ENCODE measurements around the gene PCBP3.
"Not testable (repeated sequence)": the region's sequence is repeated elsewhere in the genome, so short reads cannot be mapped to it uniquely, and the experiment has no call there.

Gene PCBP3

GRCh38 chr21:45621435-45622331 lies 21.8 kb upstream of the PCBP3 start:
- not testable (repeated sequence) for H3K4me3 Mint-ChIP-seq; H3K9me3 Mint-ChIP-seq; H3K36me3 Mint-ChIP-seq (ENCODE audit: low read depth); H3K27ac Mint-ChIP-seq; H3K27me3 Mint-ChIP-seq; DNase-seq
- H3K4me1 Mint-ChIP-seq (ENCODE audit: low read depth) = peaks cover 17% of the 10 kb centered on the region

GRCh38 chr21:45622416-45623097 lies 21.0 kb upstream of the PCBP3 start:
- no peak overlapping the region for H3K27ac Mint-ChIP-seq

DNA sequence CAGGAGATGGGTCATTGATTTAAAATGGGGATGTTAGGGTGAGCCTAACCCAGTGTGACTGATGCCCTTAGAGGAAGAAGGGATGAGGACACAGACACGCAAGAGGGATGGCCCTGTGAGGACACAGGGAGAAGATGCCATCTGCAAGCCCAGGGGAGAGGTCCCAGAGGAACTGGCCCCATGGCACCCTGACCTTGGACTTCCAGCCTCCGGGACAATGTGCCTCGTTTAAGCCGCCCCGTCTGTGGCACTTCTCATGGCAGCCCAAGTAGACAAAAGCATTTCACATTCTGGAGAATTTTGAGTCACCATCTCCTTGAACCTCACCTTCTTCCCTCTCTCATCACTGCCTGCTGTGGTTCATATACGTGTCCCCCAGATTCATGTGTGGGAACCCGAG lies 20.1 kb upstream of the PCBP3 start:
- no peak overlapping the region for H3K27ac Mint-ChIP-seq

More at GRCh38 chr21:45622416-45623097, 21.0 kb upstream of the PCBP3 start:
- H3K4me1 Mint-ChIP-seq (ENCODE audit: low read depth) = peaks cover 11% of the 10 kb centered on the region
- H3K27me3 Mint-ChIP-seq = peaks cover 9% of the 10 kb centered on the region
- H3K9me3 Mint-ChIP-seq = no peaks in the 10 kb centered on the region
- H3K4me3 Mint-ChIP-seq = no peak overlapping the region
- DNase-seq = peak; percentile 22
- H3K36me3 Mint-ChIP-seq (ENCODE audit: low read depth) = no peaks in the 10 kb centered on the region

GRCh38 chr21:45626127-45626526 lies 17.4 kb upstream of the PCBP3 start:
- not testable (repeated sequence) for H3K27ac Mint-ChIP-seq; H3K36me3 Mint-ChIP-seq (ENCODE audit: low read depth); H3K27me3 Mint-ChIP-seq; DNase-seq; H3K9me3 Mint-ChIP-seq; H3K4me3 Mint-ChIP-seq
- H3K4me1 Mint-ChIP-seq (ENCODE audit: low read depth) = peaks cover 16% of the 10 kb centered on the region

More for the DNA sequence above, 20.1 kb upstream of the PCBP3 start:
- H3K36me3 Mint-ChIP-seq (ENCODE audit: low read depth) = no peaks in the 10 kb centered on the region
- peak; percentile 22 for DNase-seq
- H3K4me1 Mint-ChIP-seq (ENCODE audit: low read depth) = peaks cover 10% of the 10 kb centered on the region
- H3K9me3 Mint-ChIP-seq = no peaks in the 10 kb centered on the region
- H3K27me3 Mint-ChIP-seq = peaks cover 9% of the 10 kb centered on the region
- no peak overlapping the region for H3K4me3 Mint-ChIP-seq

- H3K27ac Mint-ChIP-seq = no peak overlapping the region
- peaks cover 25% of the 10 kb centered on the region for H3K4me1 Mint-ChIP-seq (ENCODE audit: low read depth)
- H3K9me3 Mint-ChIP-seq = no peaks in the 10 kb centered on the region
- no peak for DNase-seq
- H3K27me3 Mint-ChIP-seq = peaks cover 9% of the 10 kb centered on the region
- no peaks in the 10 kb centered on the region for H3K36me3 Mint-ChIP-seq (ENCODE audit: low read depth)
- no peak overlapping the region for H3K4me3 Mint-ChIP-seq
Observed at GRCh38 chr21:45629046-45629981, 14.2 kb upstream of the PCBP3 start.

GRCh38 chr21:45630066-45630694 lies 13.3 kb upstream of the PCBP3 start:
- Mint-ChIP-seq H3K4me3 (no peak overlapping the region), H3K27ac (no peak overlapping the region)

DNA sequence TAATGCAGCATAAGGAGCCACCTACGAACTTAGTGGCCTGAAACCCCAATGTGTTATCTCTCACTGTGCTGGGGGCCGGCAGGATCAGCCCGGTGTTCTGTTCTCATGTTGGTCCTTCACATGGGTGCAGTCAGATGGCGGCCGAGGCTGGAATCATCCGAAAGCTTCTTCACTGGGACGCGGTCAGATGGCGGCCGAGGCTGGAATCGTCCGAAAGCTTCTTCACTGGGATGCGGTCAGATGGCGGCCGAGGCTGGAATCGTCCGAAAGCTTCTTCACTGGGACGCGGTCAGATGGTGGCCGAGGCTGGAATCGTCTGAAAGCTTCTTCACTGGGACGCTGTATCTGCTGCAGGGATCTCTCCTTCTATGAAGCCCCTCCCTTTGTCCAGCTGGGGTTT lies 12.6 kb upstream of the PCBP3 start:
- peaks cover 15% of the 10 kb centered on the region for H3K4me1 Mint-ChIP-seq (ENCODE audit: low read depth)
- H3K36me3 Mint-ChIP-seq (ENCODE audit: low read depth) = no peaks in the 10 kb centered on the region
- H3K27ac Mint-ChIP-seq = no peak overlapping the region
- no peaks in the 10 kb centered on the region for H3K9me3 Mint-ChIP-seq
- no peak for DNase-seq
- H3K27me3 Mint-ChIP-seq = peaks cover 9% of the 10 kb centered on the region
- H3K4me3 Mint-ChIP-seq = no peak overlapping the region

More at GRCh38 chr21:45630066-45630694, 13.3 kb upstream of the PCBP3 start:
- peaks cover 9% of the 10 kb centered on the region for H3K27me3 Mint-ChIP-seq
- DNase-seq = no peak
- H3K36me3 Mint-ChIP-seq (ENCODE audit: low read depth) = no peaks in the 10 kb centered on the region
- H3K4me1 Mint-ChIP-seq (ENCODE audit: low read depth) = peaks cover 18% of the 10 kb centered on the region
- H3K9me3 Mint-ChIP-seq = no peaks in the 10 kb centered on the region

- no peaks in the 10 kb centered on the region for H3K36me3 Mint-ChIP-seq (ENCODE audit: low read depth)
- H3K27ac Mint-ChIP-seq = no peak overlapping the region
- peaks cover 15% of the 10 kb centered on the region for H3K4me1 Mint-ChIP-seq (ENCODE audit: low read depth)
- peaks cover 4% of the 10 kb centered on the region for H3K27me3 Mint-ChIP-seq
- H3K9me3 Mint-ChIP-seq = no peaks in the 10 kb centered on the region
- no peak overlapping the region for H3K4me3 Mint-ChIP-seq
- DNase-seq = no peak
Observed at GRCh38 chr21:45631540-45631939, 12.0 kb upstream of the PCBP3 start.

DNA sequence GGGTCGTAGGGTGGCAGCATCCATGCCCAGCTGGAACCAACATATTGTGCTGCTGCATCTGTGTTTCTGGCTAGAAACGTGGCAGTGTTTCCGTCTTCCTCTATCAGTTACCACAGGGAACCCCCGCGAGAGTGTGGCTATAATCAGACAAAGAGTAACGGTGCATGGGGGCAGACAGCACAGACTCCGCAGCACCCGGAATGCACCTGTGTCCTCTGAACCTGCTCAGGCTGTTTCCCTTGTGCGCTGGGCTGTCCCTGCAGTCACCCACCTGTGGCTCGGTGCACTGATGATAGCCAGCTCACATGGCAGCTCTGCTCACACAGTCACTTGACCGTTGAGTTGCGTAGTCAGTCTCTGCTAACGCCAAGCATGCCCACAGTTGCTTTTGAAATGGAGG lies 11.4 kb upstream of the PCBP3 start:
- H3K27me3 Mint-ChIP-seq = peaks cover 1% of the 10 kb centered on the region
- H3K4me1 Mint-ChIP-seq (ENCODE audit: low read depth) = peaks cover 15% of the 10 kb centered on the region
- H3K4me3 Mint-ChIP-seq = no peak overlapping the region
- H3K36me3 Mint-ChIP-seq (ENCODE audit: low read depth) = no peaks in the 10 kb centered on the region
- no peak for DNase-seq
- H3K27ac Mint-ChIP-seq = no peak overlapping the region
- H3K9me3 Mint-ChIP-seq = no peaks in the 10 kb centered on the region

GRCh38 chr21:45632637-45633251 lies 10.8 kb upstream of the PCBP3 start:
- no peaks in the 10 kb centered on the region for H3K36me3 Mint-ChIP-seq (ENCODE audit: low read depth)
- no peaks in the 10 kb centered on the region for H3K9me3 Mint-ChIP-seq
- H3K4me1 Mint-ChIP-seq (ENCODE audit: low read depth) = peaks cover 15% of the 10 kb centered on the region
- no peak overlapping the region for H3K27ac Mint-ChIP-seq
- no peak overlapping the region for H3K4me3 Mint-ChIP-seq
- no peaks in the 10 kb centered on the region for H3K27me3 Mint-ChIP-seq
- no peak for DNase-seq

- no peaks in the 10 kb centered on the region for H3K27me3 Mint-ChIP-seq
- H3K9me3 Mint-ChIP-seq = no peaks in the 10 kb centered on the region
- peaks cover 22% of the 10 kb centered on the region for H3K4me1 Mint-ChIP-seq (ENCODE audit: low read depth)
- no peak overlapping the region for H3K4me3 Mint-ChIP-seq
- no peak overlapping the region for H3K27ac Mint-ChIP-seq
- no peaks in the 10 kb centered on the region for H3K36me3 Mint-ChIP-seq (ENCODE audit: low read depth)
- no peak for DNase-seq
Observed at GRCh38 chr21:45634511-45635183, 8.9 kb upstream of the PCBP3 start.

DNA sequence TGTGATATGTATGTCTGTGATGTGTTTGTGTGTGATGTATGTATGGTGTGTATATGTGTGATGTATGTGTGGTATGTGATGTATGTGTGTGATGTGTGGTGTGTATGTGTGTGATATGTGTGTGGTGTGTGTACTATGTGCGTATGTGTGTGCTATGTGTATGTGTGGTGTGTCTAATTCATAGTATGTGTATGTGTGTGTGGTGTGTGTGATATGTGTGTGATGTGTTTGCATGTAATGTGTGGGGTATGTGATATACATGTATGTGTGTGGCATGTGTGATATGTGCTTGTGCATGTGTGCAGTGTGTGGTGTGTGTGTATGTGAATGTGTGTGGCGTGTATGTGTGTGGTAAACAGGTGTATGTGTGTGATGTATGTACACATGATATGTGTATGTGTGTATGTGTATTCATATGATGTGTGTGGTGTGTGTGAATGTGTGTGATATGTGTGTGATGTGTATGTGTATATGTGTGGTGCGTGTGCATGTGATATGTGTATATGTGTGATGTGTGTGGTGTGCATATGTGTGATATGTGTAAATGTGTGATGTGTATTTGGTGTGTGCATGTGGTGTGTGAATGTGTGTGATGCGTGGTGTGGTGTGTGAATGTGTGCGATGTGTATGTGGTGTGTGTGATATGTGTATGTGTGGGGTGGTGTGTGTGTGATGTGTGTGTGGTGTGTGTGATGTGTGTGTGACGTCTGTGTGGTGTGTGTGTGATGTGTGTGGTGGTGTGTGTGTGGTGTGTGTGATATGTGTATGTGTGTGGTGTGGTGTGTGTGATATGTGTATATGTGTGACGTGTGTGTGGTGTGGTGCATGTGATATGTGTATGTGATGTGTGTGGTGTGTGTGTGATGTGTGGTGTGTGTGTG lies 8.0 kb upstream of the PCBP3 start:
- Mint-ChIP-seq H3K4me1 (ENCODE audit: low read depth) (peaks cover 28% of the 10 kb centered on the region), H3K36me3 (ENCODE audit: low read depth) (no peaks in the 10 kb centered on the region), H3K27me3 (no peaks in the 10 kb centered on the region), H3K9me3 (no peaks in the 10 kb centered on the region), H3K27ac (no peak overlapping the region), H3K4me3 (no peak overlapping the region)
- DNase-seq = no peak

Data from activated T-cell treated with anti-CD3 and anti-CD28 coated beads, Interleukin-2, amount 50 U/mL, for 24 hours (primary cell).